HG02938 (cell line): ENCODE measurements around the gene MBOAT7.
"Not testable (repeated sequence)": the region's sequence is repeated elsewhere in the genome, so short reads cannot be mapped to it uniquely, and the experiment has no call there.

ENCODE experiments used
- ATAC-seq: cut with Tn5 transposase; IDR thresholded peaks from one replicate; pipeline ENCODE4 v1.9.1; 2021; ENCODE audit warnings: mild to moderate bottlenecking, moderate library complexity; ENCODE audit not compliant: unreplicated experiment

Gene MBOAT7

GRCh38 chr19:54189145-54189734, at the start of gene MBOAT7:
Gene MBOAT7, minus strand, starts transcription at chr19:54189580. Its CDS starts 1,072 bp downstream, at chr19:54188508.
- peak; percentile 10 for ATAC-seq

GRCh38 chr19:54233941-54234340, 44.6 kb upstream of the MBOAT7 start:
- ATAC-seq: no peak

GRCh38 chr19:54231077-54231931, 41.9 kb upstream of the MBOAT7 start:
- peak; percentile 83 for ATAC-seq

- no peak for ATAC-seq
Observed at GRCh38 chr19:54230031-54230430, 40.7 kb upstream of the MBOAT7 start.

- ATAC-seq: no peak
Observed at GRCh38 chr19:54229146-54229545, 39.8 kb upstream of the MBOAT7 start.

- ATAC-seq: not testable (repeated sequence)
Observed at GRCh38 chr19:54224619-54225018, 35.2 kb upstream of the MBOAT7 start.

- ATAC-seq: not testable (repeated sequence)
Observed at GRCh38 chr19:54223937-54224281, 34.5 kb upstream of the MBOAT7 start.

GRCh38 chr19:54223277-54223936, 34.0 kb upstream of the MBOAT7 start:
- ATAC-seq: not testable (repeated sequence)

- not testable (repeated sequence) for ATAC-seq
Observed at GRCh38 chr19:54222474-54223276, 33.3 kb upstream of the MBOAT7 start, which contains the start of gene LILRB3. Gene LILRB3, minus strand, starts transcription at chr19:54223007. Its CDS starts 31 bp downstream, at chr19:54222976.

GRCh38 chr19:54221947-54222346, 32.6 kb upstream of the MBOAT7 start:
- not testable (repeated sequence) for ATAC-seq

- ATAC-seq: not testable (repeated sequence)
Observed at GRCh38 chr19:54219702-54220101, 30.3 kb upstream of the MBOAT7 start.

- ATAC-seq: no peak
Observed at GRCh38 chr19:54218960-54219661, 29.7 kb upstream of the MBOAT7 start.

GRCh38 chr19:54218259-54218658, 28.9 kb upstream of the MBOAT7 start:
- no peak for ATAC-seq

GRCh38 chr19:54217517-54218247, 28.3 kb upstream of the MBOAT7 start:
- not testable (repeated sequence) for ATAC-seq

- no peak for ATAC-seq
Observed at GRCh38 chr19:54216869-54217268, 27.5 kb upstream of the MBOAT7 start.

- ATAC-seq: not testable (repeated sequence)
Observed at GRCh38 chr19:54214734-54215133, 25.4 kb upstream of the MBOAT7 start.

- ATAC-seq: not testable (repeated sequence)
Observed at GRCh38 chr19:54214217-54214616, 24.8 kb upstream of the MBOAT7 start.

- ATAC-seq: no peak
Observed at GRCh38 chr19:54211235-54211634, 21.9 kb upstream of the MBOAT7 start.

GRCh38 chr19:54209811-54210494, 20.6 kb upstream of the MBOAT7 start:
- ATAC-seq: no peak
